NCI-H2171 treated with DMSO at 0.1 percent for 48 hours (cell line): Measurements from ENCODE around the gene NCKAP5.
"Not testable (repeated sequence)": the region's sequence is repeated elsewhere in the genome, so short reads cannot be mapped to it uniquely, and the experiment has no call there.

Experiments used
- DNase-seq: peaks from one replicate; lab custom pipeline; 2025; lab: John Stamatoyannopoulos, UW

Gene NCKAP5

GRCh38 chr2:132715386-132716351, 852.6 kb downstream of the NCKAP5 start:
- no peak for DNase-seq

- no peak for DNase-seq
These were observed 864.9 kb downstream of the NCKAP5 start for GRCh38 chr2:132703396-132703795.

- DNase-seq = no peak
These were observed 866.5 kb downstream of the NCKAP5 start for GRCh38 chr2:132701810-132702209.

- DNase-seq = not testable (repeated sequence)
These were observed 868.5 kb downstream of the NCKAP5 start for GRCh38 chr2:132699802-132700201.

- DNase-seq = not testable (repeated sequence)
These were observed 869.9 kb downstream of the NCKAP5 start for GRCh38 chr2:132698347-132698746.

- no peak for DNase-seq
These were observed 870.6 kb downstream of the NCKAP5 start for GRCh38 chr2:132697556-132698205.

GRCh38 chr2:132692816-132693215, 875.4 kb downstream of the NCKAP5 start:
- DNase-seq = no peak

- DNase-seq = no peak
These were observed 876.7 kb downstream of the NCKAP5 start for GRCh38 chr2:132691556-132691955.

GRCh38 chr2:132690664-132691303, 877.5 kb downstream of the NCKAP5 start:
- DNase-seq = no peak

GRCh38 chr2:132681766-132682165, 886.5 kb downstream of the NCKAP5 start:
- no peak for DNase-seq

- no peak for DNase-seq
These were observed 887.7 kb downstream of the NCKAP5 start for GRCh38 chr2:132680544-132680943.

- DNase-seq = no peak
These were observed 889.8 kb downstream of the NCKAP5 start for GRCh38 chr2:132678483-132678882.

- no peak for DNase-seq
These were observed 890.6 kb downstream of the NCKAP5 start for GRCh38 chr2:132677661-132678060.

- no peak for DNase-seq
These were observed 891.3 kb downstream of the NCKAP5 start for GRCh38 chr2:132676999-132677398.

- DNase-seq = no peak
These were observed 897.0 kb downstream of the NCKAP5 start for GRCh38 chr2:132671151-132671835.

GRCh38 chr2:132670496-132671150, 897.6 kb downstream of the NCKAP5 start:
- no peak for DNase-seq

GRCh38 chr2:132669908-132670495, 898.3 kb downstream of the NCKAP5 start, which contains the start of gene LYPD1:
LYPD1 (minus strand) TSS chr2:132670205; CDS start chr2:132669932, 273 bp downstream.
- no peak for DNase-seq

GRCh38 chr2:132668987-132669907, 899.0 kb downstream of the NCKAP5 start:
- DNase-seq = no peak

GRCh38 chr2:132668189-132668823, 900.0 kb downstream of the NCKAP5 start:
- no peak for DNase-seq
